Endothelial cell of umbilical vein (primary cell): ENCODE measurements around the gene PRXL2A.

Experiments
- EZH2 ChIP-seq: IDR thresholded peaks from 2 replicates; pipeline ENCODE4 v1.6.1; 2012; ENCODE audit warnings: borderline replicate concordance, low read depth, mild to moderate bottlenecking, moderate library complexity, low read length, inconsistent platforms; ENCODE audit not compliant: severe bottlenecking
- FOS ChIP-seq: IDR thresholded peaks from 2 replicates; pipeline ENCODE4 v1.6.1; 2011; ENCODE audit warnings: mild to moderate bottlenecking, low read length, moderate library complexity, borderline replicate concordance; ENCODE audit not compliant: insufficient read depth
- JUN ChIP-seq: IDR thresholded peaks from 2 replicates; pipeline ENCODE4 v1.6.1; 2011; ENCODE audit warnings: borderline replicate concordance, low read depth; ENCODE audit not compliant: insufficient read length, insufficient read depth
- MYC ChIP-seq: IDR thresholded peaks from one replicate; pipeline ENCODE4 v1.6.1; 2011; ENCODE audit warnings: mild to moderate bottlenecking, low read depth, low read length
- POLR2A ChIP-seq: IDR thresholded peaks from 2 replicates; pipeline ENCODE4 v1.6.1; 2012; ENCODE audit warnings: low read depth, mild to moderate bottlenecking, control low read depth, low read length
- POLR2AphosphoS5 ChIP-seq: IDR thresholded peaks from 2 replicates; pipeline ENCODE4 v1.6.1; 2012; ENCODE audit warnings: low read depth, mild to moderate bottlenecking, control low read depth, low read length, moderate library complexity; ENCODE audit not compliant: insufficient read depth
- TF ChIP-seq, protein P1 (sequence below), 2 donors: IDR thresholded peaks; 1 replicate in 1 of 2; 2 replicates in 1 of 2; pipeline ENCODE4 v1.5.1; 2011; ENCODE audit warnings: low read length in 2 of 2, mild to moderate bottlenecking in 2 of 2, moderate library complexity in 2 of 2, control low read depth in 1 of 2, inconsistent platforms in 1 of 2, low read depth in 1 of 2; ENCODE audit not compliant: insufficient read depth in 1 of 2; ENCODE audit errors: extremely low read depth in 1 of 2
- TF ChIP-seq, protein P2 (sequence below): IDR thresholded peaks from 2 replicates; pipeline ENCODE4 v1.6.1; 2011; ENCODE audit not compliant: insufficient read depth, insufficient read length

DNA sequence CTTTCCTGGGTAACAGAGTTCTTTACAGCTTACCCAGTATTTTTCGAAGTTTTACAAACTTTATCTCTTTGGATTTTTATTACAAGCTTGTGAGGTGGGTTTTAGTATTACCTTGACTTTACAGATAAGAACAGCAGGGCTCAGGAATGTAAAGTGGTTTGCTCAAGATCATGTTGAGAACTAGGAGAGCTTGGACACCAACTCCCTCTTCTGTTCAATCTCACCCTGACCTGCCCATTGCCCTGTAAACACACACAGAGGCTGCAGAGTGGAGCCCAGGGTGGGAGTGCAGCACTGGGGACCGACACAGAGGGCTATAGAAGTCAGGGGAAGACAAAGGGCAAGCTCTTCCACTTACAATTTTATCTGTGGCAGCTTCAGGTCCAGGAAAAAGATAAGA lies 41.2 kb downstream of the PRXL2A start:
- TF ChIP-seq, protein P1, sequence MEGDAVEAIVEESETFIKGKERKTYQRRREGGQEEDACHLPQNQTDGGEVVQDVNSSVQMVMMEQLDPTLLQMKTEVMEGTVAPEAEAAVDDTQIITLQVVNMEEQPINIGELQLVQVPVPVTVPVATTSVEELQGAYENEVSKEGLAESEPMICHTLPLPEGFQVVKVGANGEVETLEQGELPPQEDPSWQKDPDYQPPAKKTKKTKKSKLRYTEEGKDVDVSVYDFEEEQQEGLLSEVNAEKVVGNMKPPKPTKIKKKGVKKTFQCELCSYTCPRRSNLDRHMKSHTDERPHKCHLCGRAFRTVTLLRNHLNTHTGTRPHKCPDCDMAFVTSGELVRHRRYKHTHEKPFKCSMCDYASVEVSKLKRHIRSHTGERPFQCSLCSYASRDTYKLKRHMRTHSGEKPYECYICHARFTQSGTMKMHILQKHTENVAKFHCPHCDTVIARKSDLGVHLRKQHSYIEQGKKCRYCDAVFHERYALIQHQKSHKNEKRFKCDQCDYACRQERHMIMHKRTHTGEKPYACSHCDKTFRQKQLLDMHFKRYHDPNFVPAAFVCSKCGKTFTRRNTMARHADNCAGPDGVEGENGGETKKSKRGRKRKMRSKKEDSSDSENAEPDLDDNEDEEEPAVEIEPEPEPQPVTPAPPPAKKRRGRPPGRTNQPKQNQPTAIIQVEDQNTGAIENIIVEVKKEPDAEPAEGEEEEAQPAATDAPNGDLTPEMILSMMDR (IDR thresholded peaks at IDR 0.05; ENCODE audit: extremely low read depth in 1 of 2, insufficient read depth in 1 of 2, low read depth in 1 of 2, low read length in 2 of 2), result no peak
- no peak for TF ChIP-seq POLR2A
- TF ChIP-seq, protein P2, sequence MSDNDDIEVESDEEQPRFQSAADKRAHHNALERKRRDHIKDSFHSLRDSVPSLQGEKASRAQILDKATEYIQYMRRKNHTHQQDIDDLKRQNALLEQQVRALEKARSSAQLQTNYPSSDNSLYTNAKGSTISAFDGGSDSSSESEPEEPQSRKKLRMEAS, result no peak
- TF ChIP-seq EZH2, result no peak
- no peak for TF ChIP-seq POLR2AphosphoS5
- no peak for TF ChIP-seq JUN
- no peak for TF ChIP-seq FOS
- TF ChIP-seq MYC, result no peak
